ENCODE data around the gene PHACTR1.

GRCh38 chr6:12943549-12943948 lies 227.0 kb downstream of the PHACTR1 start:
- no peak for TF ChIP-seq CTCF (IDR thresholded peaks at IDR 0.05)
- TF ChIP-seq SIN3A (IDR thresholded peaks at IDR 0.05; ENCODE audit: borderline replicate concordance, insufficient read depth, low read depth, low read length): no peak
